ENCODE results near the gene THRB.

The THRB gene

GRCh38 chr3:24494618-24495325 lies at the start of gene THRB:
Gene THRB (minus strand): TSS chr3:24494850.
- peak within 1 kb of the TSS; percentile 95 for H3K9ac ChIP-seq
- no peaks in the 10 kb centered on the region for H3K79me2 ChIP-seq
- H3K4me2 ChIP-seq (ENCODE audit: low read length): peak within 1 kb of the TSS; percentile 97
- no peaks in the 10 kb centered on the region for H3K36me3 ChIP-seq (ENCODE audit: control insufficient read depth, insufficient read depth, low read length)
- H3K4me3 ChIP-seq (ENCODE audit: low read depth, low read length): peak within 1 kb of the TSS; percentile 80
- H3K4me1 ChIP-seq: no peaks in the 10 kb centered on the region
- TF ChIP-seq CTCF (IDR thresholded peaks at IDR 0.05): peak; percentile 36
- no peaks in the 10 kb centered on the region for H3K27me3 ChIP-seq (ENCODE audit: control insufficient read depth, insufficient read depth, low read length)
- peak within 1 kb of the TSS; percentile 93 for H3K27ac ChIP-seq
- no peaks in the 10 kb centered on the region for H3K9me3 ChIP-seq (ENCODE audit: control insufficient read depth, low read length)
- H2AFZ ChIP-seq: peak within 1 kb of the TSS; percentile 100

DNA sequence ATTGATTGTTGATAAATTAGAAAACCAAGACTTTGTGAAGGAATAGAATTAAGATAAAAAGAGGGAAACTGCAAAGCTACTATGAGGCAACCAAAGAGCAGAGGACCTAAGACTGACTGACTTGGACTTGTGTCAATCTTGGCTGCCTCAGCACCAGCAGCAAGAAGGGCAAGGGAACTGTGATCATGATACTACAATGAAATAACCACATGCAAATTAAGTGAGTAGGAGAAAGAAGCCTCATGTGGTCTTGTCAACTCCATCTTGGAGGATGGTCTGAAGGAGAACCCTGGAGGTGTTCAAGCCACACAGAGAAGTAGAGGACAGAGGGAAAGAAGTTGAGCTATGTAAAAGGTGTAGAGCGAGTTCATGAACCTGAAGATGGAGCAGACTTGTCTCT lies 47.3 kb upstream of the THRB start:
- Histone ChIP-seq H3K27me3 (ENCODE audit: control insufficient read depth, insufficient read depth, low read length) (no peaks in the 10 kb centered on the region), H3K36me3 (ENCODE audit: control insufficient read depth, insufficient read depth, low read length) (no peaks in the 10 kb centered on the region), H3K9me3 (ENCODE audit: control insufficient read depth, low read length) (no peaks in the 10 kb centered on the region), H3K4me1 (no peaks in the 10 kb centered on the region), H3K79me2 (no peaks in the 10 kb centered on the region), H2AFZ (no peak overlapping the region), H3K9ac (no peak overlapping the region), H3K4me2 (ENCODE audit: low read length) (no peak overlapping the region), H3K4me3 (ENCODE audit: low read depth, low read length) (no peak overlapping the region), H3K27ac (no peak overlapping the region)
- no peak for TF ChIP-seq CTCF (IDR thresholded peaks at IDR 0.05)

GRCh38 chr3:24540821-24541220 lies 46.2 kb upstream of the THRB start:
- Histone ChIP-seq H3K9ac (no peak overlapping the region), H3K4me3 (ENCODE audit: low read depth, low read length) (no peak overlapping the region), H3K4me2 (ENCODE audit: low read length) (no peak overlapping the region), H3K27ac (no peak overlapping the region), H3K79me2 (no peaks in the 10 kb centered on the region), H3K36me3 (ENCODE audit: control insufficient read depth, insufficient read depth, low read length) (no peaks in the 10 kb centered on the region), H2AFZ (no peak overlapping the region), H3K27me3 (ENCODE audit: control insufficient read depth, insufficient read depth, low read length) (no peaks in the 10 kb centered on the region), H3K9me3 (ENCODE audit: control insufficient read depth, low read length) (no peaks in the 10 kb centered on the region), H3K4me1 (no peaks in the 10 kb centered on the region)
- no peak for TF ChIP-seq CTCF (IDR thresholded peaks at IDR 0.05)

DNA sequence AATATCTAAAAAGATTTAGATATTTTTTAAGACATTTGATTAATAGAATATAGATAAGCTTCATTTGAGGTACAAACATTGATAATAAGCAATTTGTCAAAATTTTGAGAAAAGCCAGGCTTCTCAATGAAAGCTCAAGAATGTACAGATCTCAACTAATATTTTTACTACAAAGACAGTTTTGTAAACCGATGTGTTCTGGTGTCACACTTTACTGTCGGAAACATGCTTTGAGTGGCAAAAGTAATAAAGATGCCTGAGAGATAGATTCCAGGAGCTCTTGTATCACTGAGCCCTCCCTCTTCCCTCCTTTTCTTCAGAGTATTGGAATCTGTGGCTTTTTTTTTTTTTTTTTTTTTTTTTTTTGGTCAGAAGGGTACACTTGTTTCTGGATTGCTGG lies 45.0 kb upstream of the THRB start:
- Histone ChIP-seq H3K27ac (no peak overlapping the region), H3K9ac (no peak overlapping the region), H3K4me2 (ENCODE audit: low read length) (no peak overlapping the region), H2AFZ (no peak overlapping the region), H3K4me1 (no peaks in the 10 kb centered on the region), H3K79me2 (no peaks in the 10 kb centered on the region), H3K9me3 (ENCODE audit: control insufficient read depth, low read length) (no peaks in the 10 kb centered on the region), H3K27me3 (ENCODE audit: control insufficient read depth, insufficient read depth, low read length) (no peaks in the 10 kb centered on the region), H3K36me3 (ENCODE audit: control insufficient read depth, insufficient read depth, low read length) (no peaks in the 10 kb centered on the region), H3K4me3 (ENCODE audit: low read depth, low read length) (no peak overlapping the region)
- TF ChIP-seq CTCF (IDR thresholded peaks at IDR 0.05): no peak

GRCh38 chr3:24538891-24539290 lies 44.2 kb upstream of the THRB start:
- Histone ChIP-seq H2AFZ (no peak overlapping the region), H3K4me2 (ENCODE audit: low read length) (no peak overlapping the region), H3K4me1 (no peaks in the 10 kb centered on the region), H3K27me3 (ENCODE audit: control insufficient read depth, insufficient read depth, low read length) (no peaks in the 10 kb centered on the region), H3K79me2 (no peaks in the 10 kb centered on the region), H3K36me3 (ENCODE audit: control insufficient read depth, insufficient read depth, low read length) (no peaks in the 10 kb centered on the region), H3K4me3 (ENCODE audit: low read depth, low read length) (no peak overlapping the region), H3K9me3 (ENCODE audit: control insufficient read depth, low read length) (no peaks in the 10 kb centered on the region), H3K9ac (no peak overlapping the region), H3K27ac (no peak overlapping the region)
- no peak for TF ChIP-seq CTCF (IDR thresholded peaks at IDR 0.05)
